Fibroblast of lung (primary cell): ENCODE results near the gene FAS. TPM values are rescaled to one million over a fixed set of nuclear protein-coding genes. Genes with fewer than 3 reads are reported as not detected.

Experiments
- DNase-seq, 2 donors: peaks; one replicate each; pipeline versions ENCODE4 v3.0.0 to v3.0.0-alpha.2; 2010; ENCODE audit warnings: low read depth in 2 of 2
- H2AFZ ChIP-seq: 2 replicates; pipeline ENCODE4 v1.5.1; 2012; ENCODE audit warnings: low read length, control low read depth, inconsistent platforms
- H3K27ac ChIP-seq: 2 replicates; pipeline ENCODE4 v1.5.1; 2011; ENCODE audit warnings: low read length, control low read depth; ENCODE audit not compliant: insufficient read depth
- H3K27me3 ChIP-seq: 2 replicates; pipeline ENCODE4 v1.5.1; 2011; ENCODE audit warnings: mild to moderate bottlenecking, low read length; ENCODE audit not compliant: control insufficient read depth, insufficient read depth
- H3K36me3 ChIP-seq: 2 replicates; pipeline ENCODE4 v1.5.1; 2011; ENCODE audit warnings: low read length; ENCODE audit not compliant: control insufficient read depth, insufficient read depth
- H3K4me1 ChIP-seq: 2 replicates; pipeline ENCODE4 v1.5.1; 2011; ENCODE audit warnings: low read length; ENCODE audit not compliant: control insufficient read depth, insufficient read depth; ENCODE audit errors: extremely low read depth
- H3K4me2 ChIP-seq: 2 replicates; pipeline ENCODE4 v1.5.1; 2011; ENCODE audit warnings: low read length, control low read depth; ENCODE audit not compliant: insufficient read depth; ENCODE audit errors: extremely low read depth
- H3K4me3 ChIP-seq, 4 experiments: fragments of 200-600 bp in 1 of 4; sonication (generic) in 1 of 4; replicated peaks in 1 of 4; 2 replicates each; pipeline ENCODE4 v1.5.1; 2011 to 2016; ENCODE audit warnings: low read length in 4 of 4, low read depth in 3 of 4, mild to moderate bottlenecking in 3 of 4, control low read depth in 2 of 4, inconsistent platforms in 1 of 4, mixed read lengths in 1 of 4; ENCODE audit not compliant: insufficient read depth in 1 of 4; ENCODE audit errors: control extremely low read depth in 1 of 4
- H3K79me2 ChIP-seq: 2 replicates; pipeline ENCODE4 v1.5.1; 2012; ENCODE audit warnings: mild to moderate bottlenecking, low read length, inconsistent platforms; ENCODE audit not compliant: control insufficient read depth, insufficient read depth
- H3K9ac ChIP-seq: 2 replicates; pipeline ENCODE4 v1.5.1; 2011; ENCODE audit warnings: mild to moderate bottlenecking, low read length, control low read depth; ENCODE audit not compliant: insufficient read depth
- H3K9me3 ChIP-seq: 2 replicates; pipeline ENCODE4 v1.5.1; 2012; ENCODE audit warnings: low read depth, low read length; ENCODE audit not compliant: control insufficient read depth, insufficient read depth
- H4K20me1 ChIP-seq: 2 replicates; pipeline ENCODE4 v1.5.1; 2011; ENCODE audit warnings: low read length; ENCODE audit not compliant: control insufficient read depth, insufficient read depth; ENCODE audit errors: extremely low read depth
- EZH2 ChIP-seq: IDR thresholded peaks from 2 replicates; pipeline ENCODE4 v1.5.1; 2012; ENCODE audit warnings: low read length, control low read depth, mild to moderate bottlenecking; ENCODE audit errors: missing control alignments
- polyA plus RNA-seq, 2 donors: library from polyadenylated mRNA; depleted of rRNA in 1 of 2; stranded (reverse) in 1 of 2; unstranded in 1 of 2; fragments of >200 nt; gene quantifications; 2 replicates each; pipeline ENCODE4 v1.2.1, GENCODE V29; 2011 to 2012; ENCODE audit warnings: missing spikeins in 1 of 2
- total RNA-seq: library from RNA; depleted of rRNA; stranded (reverse); fragments of >200 nt; gene quantifications from 2 replicates; pipeline ENCODE4 v1.2.1, GENCODE V29; 2014
- TF ChIP-seq, protein P1 (sequence below), 2 donors: IDR thresholded peaks in 1 of 2; conservative IDR thresholded peaks in 1 of 2; 1 replicate in 1 of 2; 2 replicates in 1 of 2; pipeline ENCODE4 v1.5.1; 2011 to 2012; ENCODE audit warnings: low read length in 2 of 2, control low read depth in 1 of 2, inconsistent platforms in 1 of 2, low read depth in 1 of 2, mild to moderate bottlenecking in 1 of 2

Gene FAS
- total and polyA plus RNA-seq, 2 donors (not counting 1 experiment from before 2014, with no cell fraction given): 77.8 to 124 TPM

DNA sequence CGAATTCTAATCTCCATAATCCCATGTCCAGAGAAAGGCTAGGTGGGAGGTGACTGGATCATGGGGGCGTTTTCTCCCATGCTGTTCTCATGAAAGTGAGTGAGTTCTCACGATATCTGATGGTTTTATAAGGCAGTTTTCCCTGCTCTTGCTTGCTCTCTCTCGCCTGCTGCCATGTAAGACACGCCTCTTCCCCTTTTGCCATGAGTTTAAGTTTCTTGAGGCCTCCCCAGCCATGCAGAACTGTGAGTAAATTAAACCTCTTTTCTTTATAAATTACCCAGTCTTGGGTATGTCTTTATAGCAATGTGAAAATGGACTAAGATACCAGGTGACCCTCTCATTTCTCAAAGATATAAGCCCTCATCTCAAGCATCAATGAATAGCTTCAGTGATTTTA, 36.9 kb upstream of the FAS start:
- no peak for DNase-seq
- Histone ChIP-seq H3K4me3 (no peak overlapping the region), H3K79me2 (peaks cover 12% of the 10 kb centered on the region), H3K4me1 (peaks cover 26% of the 10 kb centered on the region), H3K4me2 (no peak overlapping the region), H2AFZ (no peak overlapping the region), H3K36me3 (no peaks in the 10 kb centered on the region), H4K20me1 (no peaks in the 10 kb centered on the region), H3K27me3 (no peaks in the 10 kb centered on the region), H3K9me3 (no peaks in the 10 kb centered on the region), H3K9ac (no peak overlapping the region), H3K27ac (no peak overlapping the region)
- no peak for TF ChIP-seq EZH2
- TF ChIP-seq, protein P1, sequence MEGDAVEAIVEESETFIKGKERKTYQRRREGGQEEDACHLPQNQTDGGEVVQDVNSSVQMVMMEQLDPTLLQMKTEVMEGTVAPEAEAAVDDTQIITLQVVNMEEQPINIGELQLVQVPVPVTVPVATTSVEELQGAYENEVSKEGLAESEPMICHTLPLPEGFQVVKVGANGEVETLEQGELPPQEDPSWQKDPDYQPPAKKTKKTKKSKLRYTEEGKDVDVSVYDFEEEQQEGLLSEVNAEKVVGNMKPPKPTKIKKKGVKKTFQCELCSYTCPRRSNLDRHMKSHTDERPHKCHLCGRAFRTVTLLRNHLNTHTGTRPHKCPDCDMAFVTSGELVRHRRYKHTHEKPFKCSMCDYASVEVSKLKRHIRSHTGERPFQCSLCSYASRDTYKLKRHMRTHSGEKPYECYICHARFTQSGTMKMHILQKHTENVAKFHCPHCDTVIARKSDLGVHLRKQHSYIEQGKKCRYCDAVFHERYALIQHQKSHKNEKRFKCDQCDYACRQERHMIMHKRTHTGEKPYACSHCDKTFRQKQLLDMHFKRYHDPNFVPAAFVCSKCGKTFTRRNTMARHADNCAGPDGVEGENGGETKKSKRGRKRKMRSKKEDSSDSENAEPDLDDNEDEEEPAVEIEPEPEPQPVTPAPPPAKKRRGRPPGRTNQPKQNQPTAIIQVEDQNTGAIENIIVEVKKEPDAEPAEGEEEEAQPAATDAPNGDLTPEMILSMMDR (conservative IDR thresholded peaks at IDR 0.05 in 1 of 2, IDR thresholded peaks at IDR 0.05 in 1 of 2; ENCODE audit: low read depth in 1 of 2, low read length in 2 of 2): no peak

DNA sequence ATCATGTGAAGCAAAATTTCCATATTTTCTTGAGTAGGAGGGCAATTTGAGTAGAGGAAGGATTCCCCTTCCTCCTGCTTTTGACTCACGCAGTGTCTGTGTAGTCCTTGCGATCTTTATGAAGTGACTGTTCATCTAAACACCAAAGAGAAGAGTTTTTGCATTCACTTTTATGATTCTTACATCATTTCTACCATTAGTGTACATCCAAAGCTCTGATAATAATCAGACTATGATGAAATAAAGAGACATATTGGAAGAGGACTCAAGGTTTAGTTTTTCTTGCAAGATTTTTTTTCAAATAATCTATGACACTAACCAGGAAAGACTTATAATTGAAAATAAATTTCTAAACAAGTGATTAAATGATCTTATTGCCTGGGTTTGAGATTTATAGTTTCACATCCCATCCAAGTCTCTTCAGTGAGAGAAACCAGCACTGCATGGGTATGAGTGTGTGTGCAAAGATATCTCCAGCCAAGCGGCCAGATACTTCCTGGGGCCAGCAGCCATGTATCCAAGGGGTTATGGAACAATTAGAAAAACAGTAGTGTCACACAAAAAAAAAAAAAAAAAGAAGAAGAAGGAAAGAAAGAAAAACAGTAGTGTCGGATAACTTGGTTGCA, 36.0 kb upstream of the FAS start:
- no peak overlapping the region for H3K27ac ChIP-seq
- H2AFZ ChIP-seq: no peak overlapping the region
- DNase-seq: peak in 1 of 2 donors; percentile 46
- H3K4me3 ChIP-seq: no peak overlapping the region
- no peaks in the 10 kb centered on the region for H3K27me3 ChIP-seq
- H3K9me3 ChIP-seq: no peaks in the 10 kb centered on the region
- H3K36me3 ChIP-seq: no peaks in the 10 kb centered on the region
- TF ChIP-seq EZH2: no peak
- TF ChIP-seq, protein P1 (conservative IDR thresholded peaks at IDR 0.05 in 1 of 2, IDR thresholded peaks at IDR 0.05 in 1 of 2; ENCODE audit: low read depth in 1 of 2, low read length in 2 of 2): no peak
- H4K20me1 ChIP-seq: no peaks in the 10 kb centered on the region
- H3K4me1 ChIP-seq: peaks cover 23% of the 10 kb centered on the region
- no peak overlapping the region for H3K4me2 ChIP-seq
- no peak overlapping the region for H3K9ac ChIP-seq
- H3K79me2 ChIP-seq: peaks cover 8% of the 10 kb centered on the region

DNA sequence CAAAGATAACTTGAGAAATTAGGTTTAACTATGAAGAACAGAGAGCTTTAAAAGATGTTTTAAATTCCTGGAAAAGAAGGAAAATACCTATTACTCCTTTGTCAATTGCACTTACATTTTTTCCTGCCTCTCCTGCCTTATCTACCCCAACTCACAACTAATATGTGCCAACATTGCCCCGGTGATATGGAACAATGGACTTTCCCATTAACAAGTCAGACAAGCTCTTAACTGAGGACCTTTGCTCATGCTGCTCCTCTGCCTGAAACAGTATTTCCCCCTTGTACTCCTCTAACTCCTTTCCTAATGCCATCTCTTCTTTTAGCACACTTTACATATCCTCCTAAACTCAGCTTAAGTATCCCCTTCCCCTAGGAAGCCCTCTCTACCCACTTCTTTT, 33.2 kb upstream of the FAS start:
- no peak for DNase-seq
- H3K9me3 ChIP-seq: no peaks in the 10 kb centered on the region
- no peaks in the 10 kb centered on the region for H3K27me3 ChIP-seq
- TF ChIP-seq, protein P1 (conservative IDR thresholded peaks at IDR 0.05 in 1 of 2, IDR thresholded peaks at IDR 0.05 in 1 of 2; ENCODE audit: low read depth in 1 of 2, low read length in 2 of 2): no peak
- TF ChIP-seq EZH2: no peak
- no peak overlapping the region for H3K9ac ChIP-seq
- no peak overlapping the region for H3K4me3 ChIP-seq
- H3K79me2 ChIP-seq: no peaks in the 10 kb centered on the region
- H3K4me2 ChIP-seq: no peak overlapping the region
- no peak overlapping the region for H3K27ac ChIP-seq
- no peak overlapping the region for H2AFZ ChIP-seq
- no peaks in the 10 kb centered on the region for H3K36me3 ChIP-seq
- H3K4me1 ChIP-seq: peaks cover 8% of the 10 kb centered on the region
- no peaks in the 10 kb centered on the region for H4K20me1 ChIP-seq
